ENCODE measurements around the gene NEB.
"Not testable (repeated sequence)": the region's sequence is repeated elsewhere in the genome, so short reads cannot be mapped to it uniquely, and the experiment has no call there.

Gene NEB

DNA sequence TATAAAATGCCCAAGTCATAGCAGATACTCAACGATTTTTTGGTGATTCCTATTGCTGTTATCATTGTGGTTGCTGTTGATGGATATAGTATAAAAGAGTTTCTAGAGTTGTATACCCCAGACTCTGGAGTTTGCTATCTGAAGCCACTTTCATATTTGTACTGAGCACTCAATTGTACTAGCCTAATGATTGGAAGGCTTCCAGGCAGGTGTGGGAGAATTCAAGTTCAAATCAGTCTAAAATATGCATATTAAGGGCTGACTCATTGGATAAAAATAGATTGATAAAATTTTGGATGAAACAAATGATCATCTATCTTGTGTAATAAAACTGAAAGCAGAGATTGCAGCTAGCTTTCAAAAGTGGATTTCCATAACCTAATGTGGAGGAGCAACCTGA is 122.9 kb downstream of the NEB start:
- DNase-seq (ENCODE audit: low read depth) = no peak

DNA sequence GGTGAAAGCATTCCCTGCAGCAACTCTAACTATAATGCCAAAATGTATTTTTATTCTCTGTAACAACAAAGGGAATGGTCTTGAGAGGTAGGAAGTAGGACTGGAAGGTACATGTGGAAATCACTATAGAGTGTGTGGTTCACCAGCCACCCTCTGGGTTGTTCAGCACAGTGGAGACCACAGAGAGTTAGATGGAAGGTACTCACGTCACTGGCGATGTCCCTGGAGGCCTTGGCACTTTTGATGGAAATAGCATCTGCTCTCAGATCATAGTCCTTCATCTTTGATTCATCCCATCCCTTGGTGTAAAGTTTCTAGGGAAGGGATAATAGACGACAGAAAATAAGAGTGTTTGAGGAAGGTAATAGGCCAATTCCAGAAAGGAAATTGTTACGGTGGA is 124.0 kb downstream of the NEB start:
- no peak for DNase-seq (ENCODE audit: low read depth)

DNA sequence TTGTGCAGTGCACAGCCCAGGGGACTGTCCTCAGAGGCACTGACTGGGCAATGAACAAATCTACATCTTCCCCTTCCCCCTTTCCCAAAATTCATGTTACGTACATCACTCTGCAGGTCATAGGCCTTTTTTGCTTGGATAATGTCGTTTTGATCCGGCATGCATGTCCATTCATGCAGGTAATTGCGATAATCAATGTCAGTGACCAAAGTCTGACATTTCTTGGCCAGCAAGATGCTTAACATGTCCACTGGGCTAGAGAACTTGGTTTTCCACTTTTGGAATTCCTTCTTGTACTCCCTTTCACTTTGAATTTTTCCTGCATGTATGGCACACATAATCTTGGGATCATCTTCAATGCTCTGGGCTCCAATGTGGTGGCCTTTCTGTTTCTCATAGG is 124.6 kb downstream of the NEB start:
- DNase-seq (ENCODE audit: low read depth) = no peak

DNA sequence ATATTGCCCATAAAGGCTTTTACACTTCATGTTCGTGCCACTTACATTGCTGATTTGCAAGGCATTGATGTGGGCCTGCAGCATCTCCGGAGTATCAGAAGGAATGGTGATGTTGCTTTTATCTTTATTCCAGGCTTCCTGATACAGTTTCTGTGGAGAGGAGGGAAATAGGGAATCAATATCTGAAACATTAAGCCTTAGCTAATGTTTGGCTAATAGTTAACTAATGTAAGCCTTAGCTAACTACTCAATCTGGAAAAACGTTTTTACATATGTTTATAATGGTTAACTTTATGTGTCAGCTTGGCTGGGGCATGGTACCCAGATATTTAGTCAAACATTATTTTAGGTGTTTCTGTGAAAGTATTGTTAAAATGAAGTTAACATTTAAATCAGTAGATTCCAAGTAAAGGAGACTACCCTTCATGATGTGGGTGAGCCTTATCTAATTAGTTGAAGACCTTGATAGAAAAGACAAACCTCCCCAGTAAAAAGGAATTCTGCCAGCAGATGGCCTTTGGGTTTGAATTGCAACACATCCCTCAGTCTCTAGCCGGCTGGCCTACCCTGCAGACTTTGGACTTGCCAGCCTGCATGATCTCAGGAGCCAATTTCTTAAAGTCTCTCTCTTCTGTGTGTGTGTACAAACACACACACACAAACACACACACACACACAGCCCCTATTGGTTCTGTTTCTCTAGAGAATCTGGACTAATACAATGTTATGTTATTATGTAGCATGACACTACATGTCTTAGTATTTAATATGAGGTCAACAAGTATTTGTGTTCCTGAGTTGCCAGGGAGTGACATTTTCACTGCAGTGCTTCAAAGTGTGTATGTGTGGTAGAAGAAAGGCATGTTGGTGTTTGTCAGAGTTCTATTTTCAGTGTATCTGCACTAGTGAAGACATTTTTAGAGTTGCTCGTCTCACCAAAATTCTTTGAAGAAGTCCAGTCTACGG is 126.5 kb downstream of the NEB start:
- DNase-seq (ENCODE audit: low read depth) = not testable (repeated sequence)

DNA sequence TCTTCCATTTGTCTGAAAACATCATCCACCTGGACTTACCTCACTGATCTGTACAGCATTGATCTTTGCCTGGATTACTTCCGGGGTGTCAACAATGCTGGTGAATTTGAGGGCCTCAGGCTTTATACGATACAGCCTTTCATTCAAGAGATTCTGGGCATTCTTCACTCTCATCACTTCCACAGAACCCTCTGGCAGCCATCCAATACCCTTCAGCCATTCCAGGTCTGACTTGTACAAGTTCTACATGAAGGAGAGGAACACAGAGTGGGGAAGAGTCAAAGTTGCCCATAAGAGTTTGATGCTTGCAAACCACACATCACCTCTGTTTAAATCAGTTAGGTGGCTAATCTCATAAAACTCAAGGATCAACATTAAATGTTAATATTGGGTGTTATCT is 130.7 kb downstream of the NEB start:
- not testable (repeated sequence) for DNase-seq (ENCODE audit: low read depth)

DNA sequence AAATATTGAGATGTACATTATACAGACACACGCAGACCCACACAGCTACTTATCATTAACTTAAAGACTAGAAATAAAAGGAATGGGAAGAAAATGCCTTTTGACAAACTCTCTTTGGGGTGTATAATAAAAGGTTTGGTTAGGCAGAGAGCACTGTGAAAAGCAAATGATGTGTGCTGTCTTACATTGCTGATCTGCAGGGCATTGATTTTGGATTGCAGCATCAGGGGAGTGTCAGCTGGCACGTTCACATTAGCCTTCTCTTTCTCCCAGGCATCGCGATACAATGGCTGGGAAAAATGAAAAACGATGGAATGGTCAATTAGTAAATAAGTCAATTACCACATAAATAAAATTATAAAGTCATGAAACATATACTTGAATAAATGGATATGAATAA is 131.9 kb downstream of the NEB start:
- DNase-seq (ENCODE audit: low read depth) = not testable (repeated sequence)

DNA sequence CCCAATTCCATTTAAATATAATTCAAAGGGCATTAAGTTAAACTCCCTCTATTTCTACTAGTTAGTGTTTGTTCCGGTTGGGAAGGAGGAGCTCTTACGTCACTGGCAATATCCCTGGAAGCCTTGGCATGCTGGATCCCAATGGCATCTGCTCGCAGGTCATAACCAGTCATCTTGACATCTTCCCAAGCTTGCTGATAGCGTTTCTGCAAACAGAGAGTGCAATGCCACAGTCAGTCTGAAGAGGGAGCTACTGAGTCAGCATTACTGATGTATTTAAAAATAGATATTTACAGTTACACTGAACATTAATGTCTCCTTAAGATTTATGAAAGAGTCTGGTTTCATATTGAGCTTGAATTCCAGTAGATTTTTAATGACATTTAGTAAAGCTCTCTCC is 132.5 kb downstream of the NEB start:
- not testable (repeated sequence) for DNase-seq (ENCODE audit: low read depth)

DNA sequence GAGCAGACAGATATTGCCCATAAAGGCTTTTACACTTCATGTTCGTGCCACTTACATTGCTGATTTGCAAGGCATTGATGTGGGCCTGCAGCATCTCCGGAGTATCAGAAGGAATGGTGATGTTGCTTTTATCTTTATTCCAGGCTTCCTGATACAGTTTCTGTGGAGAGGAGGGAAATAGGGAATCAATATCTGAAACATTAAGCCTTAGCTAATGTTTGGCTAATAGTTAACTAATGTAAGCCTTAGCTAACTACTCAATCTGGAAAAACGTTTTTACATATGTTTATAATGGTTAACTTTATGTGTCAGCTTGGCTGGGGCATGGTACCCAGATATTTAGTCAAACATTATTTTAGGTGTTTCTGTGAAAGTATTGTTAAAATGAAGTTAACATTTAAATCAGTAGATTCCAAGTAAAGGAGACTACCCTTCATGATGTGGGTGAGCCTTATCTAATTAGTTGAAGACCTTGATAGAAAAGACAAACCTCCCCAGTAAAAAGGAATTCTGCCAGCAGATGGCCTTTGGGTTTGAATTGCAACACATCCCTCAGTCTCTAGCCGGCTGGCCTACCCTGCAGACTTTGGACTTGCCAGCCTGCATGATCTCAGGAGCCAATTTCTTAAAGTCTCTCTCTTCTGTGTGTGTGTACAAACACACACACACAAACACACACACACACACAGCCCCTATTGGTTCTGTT is 137.2 kb downstream of the NEB start:
- DNase-seq (ENCODE audit: low read depth) = not testable (repeated sequence)

DNA sequence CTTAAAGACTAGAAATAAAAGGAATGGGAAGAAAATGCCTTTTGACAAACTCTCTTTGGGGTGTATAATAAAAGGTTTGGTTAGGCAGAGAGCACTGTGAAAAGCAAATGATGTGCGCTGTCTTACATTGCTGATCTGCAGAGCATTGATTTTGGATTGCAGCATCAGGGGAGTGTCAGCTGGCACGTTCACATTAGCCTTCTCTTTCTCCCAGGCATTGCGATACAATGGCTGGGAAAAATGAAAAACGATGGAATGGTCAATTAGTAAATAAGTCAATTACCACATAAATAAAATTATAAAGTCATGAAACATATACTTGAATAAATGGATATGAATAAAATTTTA is 142.4 kb downstream of the NEB start:
- not testable (repeated sequence) for DNase-seq (ENCODE audit: low read depth)

DNA sequence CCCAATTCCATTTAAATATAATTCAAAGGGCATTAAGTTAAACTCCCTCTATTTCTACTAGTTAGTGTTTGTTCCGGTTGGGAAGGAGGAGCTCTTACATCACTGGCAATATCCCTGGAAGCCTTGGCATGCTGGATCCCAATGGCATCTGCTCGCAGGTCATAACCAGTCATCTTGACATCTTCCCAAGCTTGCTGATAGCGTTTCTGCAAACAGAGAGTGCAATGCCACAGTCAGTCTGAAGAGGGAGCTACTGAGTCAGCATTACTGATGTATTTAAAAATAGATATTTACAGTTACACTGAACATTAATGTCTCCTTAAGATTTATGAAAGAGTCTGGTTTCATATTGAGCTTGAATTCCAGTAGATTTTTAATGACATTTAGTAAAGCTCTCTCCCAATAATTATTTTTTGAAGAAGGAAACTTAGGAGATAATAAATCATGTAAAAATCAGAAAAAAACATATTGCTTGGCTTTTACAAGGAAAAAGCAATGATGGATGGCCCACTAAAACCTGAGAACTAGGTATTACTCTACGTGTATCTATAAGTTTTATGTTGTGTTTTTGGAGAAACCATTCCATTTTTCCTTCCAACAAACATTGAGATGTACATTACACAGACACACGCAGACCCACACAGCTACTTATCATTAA is 142.9 kb downstream of the NEB start:
- DNase-seq (ENCODE audit: low read depth) = not testable (repeated sequence)

DNA sequence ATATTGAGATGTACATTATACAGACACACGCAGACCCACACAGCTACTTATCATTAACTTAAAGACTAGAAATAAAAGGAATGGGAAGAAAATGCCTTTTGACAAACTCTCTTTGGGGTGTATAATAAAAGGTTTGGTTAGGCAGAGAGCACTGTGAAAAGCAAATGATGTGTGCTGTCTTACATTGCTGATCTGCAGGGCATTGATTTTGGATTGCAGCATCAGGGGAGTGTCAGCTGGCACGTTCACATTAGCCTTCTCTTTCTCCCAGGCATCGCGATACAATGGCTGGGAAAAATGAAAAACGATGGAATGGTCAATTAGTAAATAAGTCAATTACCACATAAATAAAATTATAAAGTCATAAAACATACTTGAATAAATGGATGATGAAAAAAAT is 153.0 kb downstream of the NEB start:
- not testable (repeated sequence) for DNase-seq (ENCODE audit: low read depth)

DNA sequence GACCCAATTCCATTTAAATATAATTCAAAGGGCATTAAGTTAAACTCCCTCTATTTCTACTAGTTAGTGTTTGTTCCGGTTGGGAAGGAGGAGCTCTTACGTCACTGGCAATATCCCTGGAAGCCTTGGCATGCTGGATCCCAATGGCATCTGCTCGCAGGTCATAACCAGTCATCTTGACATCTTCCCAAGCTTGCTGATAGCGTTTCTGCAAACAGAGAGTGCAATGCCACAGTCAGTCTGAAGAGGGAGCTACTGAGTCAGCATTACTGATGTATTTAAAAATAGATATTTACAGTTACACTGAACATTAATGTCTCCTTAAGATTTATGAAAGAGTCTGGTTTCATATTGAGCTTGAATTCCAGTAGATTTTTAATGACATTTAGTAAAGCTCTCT is 153.6 kb downstream of the NEB start:
- DNase-seq (ENCODE audit: low read depth) = not testable (repeated sequence)

DNA sequence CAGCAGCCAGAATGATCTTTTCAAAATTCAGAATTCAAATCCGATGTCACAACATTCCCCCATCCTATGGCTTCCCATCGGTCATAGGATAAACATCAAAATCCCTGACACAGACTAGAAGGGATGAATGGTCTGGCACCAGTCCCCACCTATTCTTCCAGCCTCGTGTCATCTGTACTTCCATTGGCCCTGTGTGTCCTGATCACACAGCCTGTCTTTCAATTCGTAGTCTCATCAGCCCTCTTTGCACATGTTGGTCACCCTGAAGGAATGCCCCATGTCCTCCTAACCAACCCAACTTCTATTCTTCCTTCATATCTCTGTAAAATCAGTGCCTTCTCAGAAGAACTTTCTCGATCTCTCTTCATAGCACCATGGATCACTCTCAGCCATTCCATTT is 157.2 kb downstream of the NEB start:
- no peak for DNase-seq (ENCODE audit: low read depth)

DNA sequence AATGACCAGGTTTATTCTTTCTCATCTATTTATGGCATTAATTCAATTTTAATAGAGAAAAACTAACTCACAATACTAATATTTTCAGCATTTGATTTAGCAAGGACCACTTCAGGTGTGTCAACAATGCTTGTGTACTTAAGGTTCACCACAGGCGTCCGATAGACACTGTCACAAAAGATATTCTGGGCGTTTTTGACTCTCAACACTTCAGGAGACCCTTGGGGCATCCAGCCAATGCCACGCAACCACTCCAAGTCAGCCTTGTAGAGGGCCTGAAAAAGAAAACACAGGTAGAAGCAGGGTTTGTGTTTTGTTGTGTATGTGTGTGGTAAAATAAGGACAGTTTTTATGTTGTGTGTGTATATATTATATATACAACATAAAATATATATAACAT is 158.2 kb downstream of the NEB start:
- DNase-seq (ENCODE audit: low read depth) = no peak

DNA sequence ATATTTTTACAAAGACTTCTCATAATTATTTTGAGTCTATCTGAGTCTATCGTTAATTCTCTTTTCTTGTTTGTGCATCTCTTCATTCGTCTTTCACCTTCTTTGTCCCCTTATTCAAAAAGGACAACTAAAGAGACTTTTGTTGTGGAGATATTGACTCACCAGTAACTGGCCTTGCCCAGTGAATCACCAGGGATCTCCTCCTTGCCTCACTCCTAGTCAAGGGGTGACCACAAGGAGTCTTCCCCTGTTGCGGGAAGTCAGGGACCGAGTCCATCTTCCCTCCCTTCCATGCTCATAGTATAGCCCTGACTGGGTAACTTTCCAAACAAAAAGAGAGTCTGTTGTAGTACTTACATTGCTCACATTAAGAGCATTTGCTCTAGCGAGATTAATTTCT is 158.9 kb downstream of the NEB start:
- no peak for DNase-seq (ENCODE audit: low read depth)

DNA sequence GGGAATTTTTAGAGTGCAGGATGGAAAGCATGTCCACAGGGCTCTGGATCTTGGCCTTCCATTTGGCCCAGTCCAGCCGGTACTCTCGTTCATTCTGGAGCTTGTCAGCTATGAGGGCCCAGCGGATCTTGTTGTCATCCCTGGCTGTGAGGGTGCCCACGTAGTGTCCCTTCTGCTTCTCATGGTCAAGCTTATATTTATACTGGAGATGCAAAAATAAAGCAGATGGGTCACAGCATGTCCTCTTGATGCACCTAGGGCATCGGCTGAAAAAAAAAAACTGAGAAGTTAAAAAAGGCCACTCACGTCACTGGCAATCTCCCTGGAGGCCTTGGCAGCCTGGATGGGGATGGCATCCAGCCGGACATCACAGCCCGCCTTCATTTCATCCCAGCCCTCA is 164.1 kb downstream of the NEB start:
- DNase-seq (ENCODE audit: low read depth) = no peak

DNA sequence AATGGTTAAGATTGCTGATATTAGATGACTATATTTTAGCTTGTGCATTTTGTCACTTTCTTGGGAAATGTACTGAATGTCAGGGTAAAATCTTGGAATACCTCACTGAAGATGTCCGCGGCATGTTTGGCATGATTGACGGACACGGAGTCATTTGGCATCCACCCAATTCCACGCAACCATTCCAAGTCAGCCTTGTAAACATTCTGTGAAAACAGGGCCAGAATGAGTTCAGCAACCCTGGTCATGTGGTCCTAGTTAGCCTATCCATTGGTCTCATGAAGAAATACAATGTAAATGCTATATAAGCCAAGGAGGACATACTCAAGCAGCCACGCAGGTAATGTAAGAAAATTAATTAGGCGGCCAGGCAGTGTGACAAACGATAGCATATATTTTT is 165.1 kb downstream of the NEB start:
- DNase-seq (ENCODE audit: low read depth) = no peak

DNA sequence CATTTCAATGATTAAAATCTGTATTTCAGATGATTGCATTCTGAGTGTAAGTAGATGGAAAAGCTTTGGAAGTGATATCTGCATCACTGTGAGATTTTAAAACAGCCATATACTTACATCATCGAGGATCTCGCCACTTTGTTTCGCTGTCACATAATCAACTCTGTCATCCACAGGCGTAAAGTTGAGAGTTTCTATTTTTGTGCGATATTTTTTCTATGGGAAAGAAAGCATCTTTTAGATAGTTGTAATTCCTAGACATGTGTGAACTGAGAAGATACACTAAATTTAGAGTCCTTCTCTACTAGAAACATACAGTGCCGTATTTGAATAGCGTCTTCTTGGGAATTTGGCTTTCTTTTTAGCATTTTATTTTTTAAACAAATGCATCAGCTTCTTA is 165.8 kb downstream of the NEB start:
- no peak for DNase-seq (ENCODE audit: low read depth)

DNA sequence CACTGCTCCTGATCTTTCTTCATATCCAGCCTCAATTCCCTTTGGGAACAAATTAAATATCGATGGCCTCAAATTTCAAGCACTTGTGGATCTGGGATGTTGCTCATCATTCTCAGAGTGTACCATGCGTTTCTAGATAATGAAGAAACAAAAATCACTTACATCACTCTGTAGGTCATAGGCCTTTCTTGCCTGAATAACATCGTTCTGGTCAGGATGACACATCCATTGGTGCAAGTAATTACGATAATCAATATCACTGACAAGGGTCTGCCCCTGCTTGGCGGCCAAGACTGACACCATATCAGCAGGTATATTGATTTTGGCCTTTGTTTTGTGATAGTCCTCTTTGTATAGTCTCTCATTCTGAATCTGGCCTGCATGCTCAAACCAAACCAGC is 167.3 kb downstream of the NEB start:
- no peak for DNase-seq (ENCODE audit: low read depth)

DNA sequence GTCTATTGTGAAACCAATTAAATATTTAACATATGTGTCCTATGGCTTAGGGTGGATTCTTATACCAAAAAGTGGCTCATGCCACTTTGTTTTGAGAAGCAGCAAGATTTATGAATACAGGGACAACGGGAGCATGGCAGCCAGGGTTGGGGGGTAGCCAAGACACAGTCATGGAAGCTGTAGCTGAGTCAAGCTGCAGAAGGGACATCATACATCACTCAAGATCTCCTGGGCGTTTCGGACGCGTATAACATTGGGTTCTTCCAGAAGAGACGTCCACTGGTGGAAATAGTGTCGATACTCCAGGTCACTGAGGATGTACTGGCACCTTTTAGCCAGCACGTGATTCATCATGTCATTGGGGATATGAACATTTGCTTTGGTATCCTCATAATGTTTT is 171.9 kb downstream of the NEB start:
- no peak for DNase-seq (ENCODE audit: low read depth)

DNA sequence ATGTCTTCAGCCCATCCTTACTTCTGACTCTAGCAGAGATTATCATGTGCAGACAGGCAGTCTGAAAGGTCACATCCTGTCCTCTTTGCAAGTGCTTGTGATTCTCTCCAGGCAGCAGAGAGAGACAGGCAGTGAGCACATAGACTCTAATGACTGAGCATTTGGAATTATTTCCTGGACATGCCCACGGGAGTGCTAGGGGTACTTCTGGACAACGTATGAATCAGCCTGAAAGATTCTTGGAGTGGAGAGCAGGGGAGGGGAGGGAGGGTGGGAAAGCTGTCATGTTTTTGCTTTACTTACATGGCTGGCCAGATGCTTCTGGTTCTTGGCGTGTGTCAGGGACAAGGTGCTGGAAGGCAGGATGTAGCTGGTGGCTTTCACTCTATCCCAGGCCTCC is 174.0 kb downstream of the NEB start:
- peak; percentile 14 for DNase-seq (ENCODE audit: low read depth)

DNA sequence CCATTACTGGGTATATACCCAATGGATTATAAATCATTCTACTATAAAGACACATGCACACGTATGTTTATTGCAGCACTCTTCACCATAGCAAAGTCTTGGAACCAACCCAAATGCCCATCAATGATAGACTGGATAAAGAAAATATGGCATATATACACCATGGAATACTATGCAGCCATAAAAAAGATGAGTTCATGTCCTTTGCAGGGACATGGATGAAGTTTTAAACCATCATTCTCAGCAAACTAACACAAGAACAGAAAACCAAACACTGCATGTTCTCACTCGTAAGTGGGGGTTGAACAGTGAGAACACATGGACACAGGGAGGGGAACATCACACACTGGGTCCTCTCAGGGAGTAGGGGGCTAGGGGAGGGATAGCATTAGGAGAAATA is 174.8 kb downstream of the NEB start:
- DNase-seq (ENCODE audit: low read depth) = not testable (repeated sequence)

DNA sequence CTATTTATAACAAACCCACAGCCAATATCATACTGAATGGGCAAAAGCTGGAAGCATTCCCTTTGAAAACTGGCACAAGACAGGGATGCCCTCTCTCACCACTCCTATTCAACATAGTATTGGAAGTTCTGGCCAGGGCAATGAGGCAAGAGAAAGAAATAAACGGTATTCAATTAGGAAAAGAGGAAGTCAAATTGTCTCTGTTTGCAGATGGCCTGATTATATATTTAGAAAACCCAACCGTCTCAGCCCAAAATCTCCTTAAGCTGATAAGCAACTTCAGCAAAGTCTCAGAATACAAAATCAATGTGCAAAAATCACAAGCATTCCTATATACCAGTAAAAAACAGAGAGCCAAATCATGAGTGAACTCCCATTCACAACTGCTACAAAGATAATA is 176.4 kb downstream of the NEB start:
- DNase-seq (ENCODE audit: low read depth) = not testable (repeated sequence)

Data from GM04504 (cell line).